H54 (cell line): ENCODE data around the gene CERS3.
"Not testable (repeated sequence)": the region's sequence is repeated elsewhere in the genome, so short reads cannot be mapped to it uniquely, and the experiment has no call there.

Source experiments
- DNase-seq: peaks from one replicate; pipeline ENCODE4 v3.0.0; 2011; ENCODE audit warnings: low spot score, mixed read lengths; ENCODE audit not compliant: insufficient read length
- FAIRE-seq: peaks from 3 replicates; lab custom pipeline; 2011; peaks lifted over from hg19 to GRCh38; lab: Jason Lieb, UNC
- POLR2A ChIP-seq: IDR thresholded peaks from 2 replicates; pipeline ENCODE4 v1.6.1; 2011; ENCODE audit warnings: low read depth, mild to moderate bottlenecking, low read length

Gene CERS3

GRCh38 chr15:100466073-100466472, 62.7 kb downstream of the CERS3 start:
- FAIRE-seq (no peak), DNase-seq (no peak)
- TF ChIP-seq POLR2A: no peak

- FAIRE-seq (no peak), DNase-seq (no peak)
- TF ChIP-seq POLR2A: no peak
Observed at GRCh38 chr15:100464888-100465287, 63.9 kb downstream of the CERS3 start.

- DNase-seq (no peak), FAIRE-seq (no peak)
- TF ChIP-seq POLR2A: no peak
Observed at GRCh38 chr15:100464256-100464655, 64.5 kb downstream of the CERS3 start.

GRCh38 chr15:100463515-100463914, 65.2 kb downstream of the CERS3 start:
- no peak for TF ChIP-seq POLR2A
- DNase-seq (no peak), FAIRE-seq (no peak)

- DNase-seq (no peak), FAIRE-seq (no peak)
- TF ChIP-seq POLR2A: no peak
Observed at GRCh38 chr15:100461049-100461448, 67.7 kb downstream of the CERS3 start.

GRCh38 chr15:100457201-100457600, 71.5 kb downstream of the CERS3 start:
- no peak for FAIRE-seq
- DNase-seq: no peak
- TF ChIP-seq POLR2A: no peak

- no peak for DNase-seq
- TF ChIP-seq POLR2A: no peak
Observed at GRCh38 chr15:100454148-100454547, 74.6 kb downstream of the CERS3 start.

GRCh38 chr15:100448481-100448880, 80.3 kb downstream of the CERS3 start:
- FAIRE-seq (no peak), DNase-seq (no peak)
- no peak for TF ChIP-seq POLR2A

More at GRCh38 chr15:100454148-100454547, 74.6 kb downstream of the CERS3 start:
- no peak for FAIRE-seq

GRCh38 chr15:100441063-100441462, 87.7 kb downstream of the CERS3 start:
- DNase-seq, FAIRE-seq: not testable (repeated sequence)

- FAIRE-seq (no peak), DNase-seq (no peak)
- TF ChIP-seq POLR2A: no peak
Observed at GRCh38 chr15:100439514-100439913, 89.2 kb downstream of the CERS3 start.

GRCh38 chr15:100438570-100438969, 90.2 kb downstream of the CERS3 start:
- TF ChIP-seq POLR2A: no peak
- FAIRE-seq: no peak
- no peak for DNase-seq

GRCh38 chr15:100437261-100437660, 91.5 kb downstream of the CERS3 start:
- no peak for FAIRE-seq
- no peak for TF ChIP-seq POLR2A
- no peak for DNase-seq

- no peak for TF ChIP-seq POLR2A
- no peak for DNase-seq
- FAIRE-seq: no peak
Observed at GRCh38 chr15:100434561-100434960, 94.2 kb downstream of the CERS3 start.

- no peak for DNase-seq
- FAIRE-seq: no peak
- no peak for TF ChIP-seq POLR2A
Observed at GRCh38 chr15:100434038-100434437, 94.7 kb downstream of the CERS3 start.

GRCh38 chr15:100433304-100433703, 95.4 kb downstream of the CERS3 start:
- TF ChIP-seq POLR2A: no peak
- FAIRE-seq: no peak
- DNase-seq: no peak

- DNase-seq: no peak
- no peak for FAIRE-seq
- TF ChIP-seq POLR2A: no peak
Observed at GRCh38 chr15:100430411-100430810, 98.3 kb downstream of the CERS3 start.
